Amniotic epithelial cell (primary cell): ENCODE results near the gene PGD.

Source experiments
- DNase-seq: peaks from one replicate; pipeline ENCODE4 v3.0.0-alpha.2; 2010; ENCODE audit warnings: low read depth

PGD gene

GRCh38 chr1:10398734-10399443 lies at the start of gene PGD:
Gene PGD, plus strand, starts transcription at chr1:10399064. Its CDS starts 54 bp downstream, at chr1:10399118.
- peak; percentile 97 for DNase-seq

- peak; percentile 11 for DNase-seq
These were observed 45.6 kb upstream of the PGD start for GRCh38 chr1:10353282-10353681.

- no peak for DNase-seq
These were observed 45.2 kb upstream of the PGD start for GRCh38 chr1:10353693-10354092.

GRCh38 chr1:10360045-10360444 lies 38.8 kb upstream of the PGD start:
- no peak for DNase-seq

GRCh38 chr1:10361515-10361914 lies 37.3 kb upstream of the PGD start:
- no peak for DNase-seq

GRCh38 chr1:10368194-10368593 lies 30.7 kb upstream of the PGD start:
- no peak for DNase-seq

- peak; percentile 38 for DNase-seq
These were observed 24.4 kb upstream of the PGD start for GRCh38 chr1:10374442-10374860.

GRCh38 chr1:10377365-10378029 lies 21.4 kb upstream of the PGD start:
- DNase-seq: peak; percentile 77

GRCh38 chr1:10378081-10378841 lies 20.6 kb upstream of the PGD start:
- DNase-seq: peak; percentile 99

GRCh38 chr1:10379101-10379620 lies 19.7 kb upstream of the PGD start:
- DNase-seq: no peak

GRCh38 chr1:10379676-10380075 lies 19.2 kb upstream of the PGD start:
- DNase-seq: no peak

- DNase-seq: peak; percentile 86
These were observed 18.1 kb upstream of the PGD start for GRCh38 chr1:10380594-10381275.

GRCh38 chr1:10383630-10384029 lies 15.2 kb upstream of the PGD start:
- DNase-seq: no peak

- DNase-seq: no peak
These were observed 14.6 kb upstream of the PGD start for GRCh38 chr1:10384219-10384618.

GRCh38 chr1:10386761-10387676 lies 11.8 kb upstream of the PGD start:
- DNase-seq: no peak

GRCh38 chr1:10387677-10388386 lies 11.0 kb upstream of the PGD start:
- DNase-seq: peak; percentile 84

GRCh38 chr1:10388387-10388715 lies 10.5 kb upstream of the PGD start:
- DNase-seq: no peak

- DNase-seq: no peak
These were observed 9.4 kb upstream of the PGD start for GRCh38 chr1:10389271-10389973.

GRCh38 chr1:10396870-10397269 lies 2.0 kb upstream of the PGD start:
- no peak for DNase-seq

GRCh38 chr1:10398278-10398733 lies 558 bp upstream of the PGD start:
- peak; percentile 13 for DNase-seq
